NB4 (cell line): ENCODE data around the gene EMC8.

Experiments
- CTCF ChIP-seq: IDR thresholded peaks from one replicate; pipeline ENCODE4 v1.5.1; 2012; ENCODE audit warnings: low read depth, low read length
- MYC ChIP-seq: IDR thresholded peaks from 2 replicates; pipeline ENCODE4 v1.6.1; 2011; ENCODE audit warnings: low read depth, low read length

GRCh38 chr16:85840801-85841200 lies 41.5 kb upstream of the EMC8 start:
- no peak for TF ChIP-seq MYC
- no peak for TF ChIP-seq CTCF
